ENCODE data around the gene DTX4.

DTX4 gene

DNA sequence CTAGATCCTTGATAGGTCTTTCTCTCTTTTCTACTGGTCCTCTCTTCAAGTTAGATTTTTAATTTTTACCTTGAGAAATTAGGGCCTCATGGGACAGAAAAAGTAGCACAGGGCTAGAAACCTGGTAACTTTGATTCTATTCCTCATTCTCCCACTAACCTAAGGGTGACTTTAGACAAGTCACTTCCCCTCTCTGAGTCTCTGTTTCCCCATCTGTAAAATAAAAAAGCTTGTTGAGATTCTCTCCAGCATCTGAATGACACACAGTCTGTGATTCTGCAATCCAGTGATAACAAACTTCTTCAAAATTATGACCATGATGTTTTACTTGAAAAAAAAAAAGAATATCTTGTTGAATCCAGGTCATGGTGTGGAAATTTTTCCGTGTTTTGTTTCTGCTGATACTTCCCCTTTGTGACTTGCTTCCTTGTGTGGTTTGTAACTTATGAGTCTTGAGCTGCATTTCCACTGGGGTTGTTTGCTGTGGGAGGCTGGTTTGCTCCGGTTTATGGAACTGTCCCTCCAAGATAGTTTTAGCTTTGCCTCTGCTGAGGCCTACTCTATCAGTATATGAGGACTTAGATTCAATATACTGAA is 50.6 kb downstream of the DTX4 start:
- ChIA-PET CTCF (interaction anchor here (0.6 to 0.8 kb wide), 3 partner anchors 12 to 822 kb away, joined by 3 read pairs; no protein-coding TSS in a partner anchor), POLR2A (no interaction called here)
- Histone ChIP-seq H3K27ac (ENCODE audit: extremely low read depth, low read depth, low read length) (no peak overlapping the region), H3K9me3 (ENCODE audit: control insufficient read depth, insufficient read depth, low read depth, low read length) (no peaks in the 10 kb centered on the region), H3K4me1 (ENCODE audit: control insufficient read depth, insufficient read depth, low read length) (no peaks in the 10 kb centered on the region), H3K36me3 (ENCODE audit: control insufficient read depth in 2 of 2, insufficient read depth in 1 of 2, low read length in 2 of 2) (no peaks in the 10 kb centered on the region), H3K4me3 (ENCODE audit: low read depth, low read length) (no peak overlapping the region)
- no peak for TF ChIP-seq ZNF660 (tag by site-specific recombination; IDR thresholded peaks at IDR 0.05)

DNA sequence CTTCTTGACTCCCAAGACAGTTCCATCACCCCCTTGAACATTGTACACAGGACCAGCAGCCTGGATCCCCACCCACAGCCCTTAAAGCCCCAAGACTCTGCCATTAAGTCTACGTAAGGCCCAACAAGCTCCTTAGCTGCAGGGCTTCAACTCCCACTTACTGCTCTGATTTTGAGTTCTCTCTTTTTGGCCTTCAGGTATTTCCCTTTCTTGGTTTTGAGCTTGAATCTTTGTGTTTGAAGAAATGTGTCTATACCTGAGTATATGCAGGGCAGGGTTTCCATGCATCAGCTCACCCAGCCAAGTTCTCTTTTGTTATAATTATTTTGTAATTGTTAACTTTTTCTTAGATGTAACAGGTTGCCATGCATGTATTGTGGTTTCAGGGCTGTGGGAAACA is 51.2 kb downstream of the DTX4 start:
- ChIA-PET POLR2A (no interaction called here), CTCF (interaction anchor here (1.5 kb wide), 1 partner anchor 37 kb away, joined by 3 read pairs; no protein-coding TSS in a partner anchor)
- H3K4me3 ChIP-seq (ENCODE audit: low read depth, low read length): no peak overlapping the region
- H3K36me3 ChIP-seq (ENCODE audit: control insufficient read depth in 2 of 2, insufficient read depth in 1 of 2, low read length in 2 of 2): no peaks in the 10 kb centered on the region
- no peaks in the 10 kb centered on the region for H3K9me3 ChIP-seq (ENCODE audit: control insufficient read depth, insufficient read depth, low read depth, low read length)
- H3K4me1 ChIP-seq (ENCODE audit: control insufficient read depth, insufficient read depth, low read length): no peaks in the 10 kb centered on the region
- TF ChIP-seq YY2 (tag by site-specific recombination; IDR thresholded peaks at IDR 0.05) (no peak), ZIC2 (tag by site-specific recombination; IDR thresholded peaks at IDR 0.05) (no peak), GFI1B (tag by site-specific recombination; IDR thresholded peaks at IDR 0.05) (no peak), IKZF3 (tag by site-specific recombination; IDR thresholded peaks at IDR 0.05) (no peak), SETDB1 (IDR thresholded peaks at IDR 0.05; ENCODE audit: insufficient read length, low read length) (no peak), ZNF2 (tag by site-specific recombination; IDR thresholded peaks at IDR 0.05) (no peak), ZNF37A (tag by site-specific recombination; IDR thresholded peaks at IDR 0.05) (no peak), ZNF747 (tag by site-specific recombination; IDR thresholded peaks at IDR 0.05) (no peak), ZNF138 (tag by site-specific recombination; IDR thresholded peaks at IDR 0.05; ENCODE audit: borderline replicate concordance) (no peak), ZNF248 (tag by site-specific recombination; IDR thresholded peaks at IDR 0.05) (no peak)
- TF ChIP-seq, protein P1, sequence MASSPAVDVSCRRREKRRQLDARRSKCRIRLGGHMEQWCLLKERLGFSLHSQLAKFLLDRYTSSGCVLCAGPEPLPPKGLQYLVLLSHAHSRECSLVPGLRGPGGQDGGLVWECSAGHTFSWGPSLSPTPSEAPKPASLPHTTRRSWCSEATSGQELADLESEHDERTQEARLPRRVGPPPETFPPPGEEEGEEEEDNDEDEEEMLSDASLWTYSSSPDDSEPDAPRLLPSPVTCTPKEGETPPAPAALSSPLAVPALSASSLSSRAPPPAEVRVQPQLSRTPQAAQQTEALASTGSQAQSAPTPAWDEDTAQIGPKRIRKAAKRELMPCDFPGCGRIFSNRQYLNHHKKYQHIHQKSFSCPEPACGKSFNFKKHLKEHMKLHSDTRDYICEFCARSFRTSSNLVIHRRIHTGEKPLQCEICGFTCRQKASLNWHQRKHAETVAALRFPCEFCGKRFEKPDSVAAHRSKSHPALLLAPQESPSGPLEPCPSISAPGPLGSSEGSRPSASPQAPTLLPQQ (tag by site-specific recombination; IDR thresholded peaks at IDR 0.05): no peak
- no peak overlapping the region for H3K27ac ChIP-seq (ENCODE audit: extremely low read depth, low read depth, low read length)

DNA sequence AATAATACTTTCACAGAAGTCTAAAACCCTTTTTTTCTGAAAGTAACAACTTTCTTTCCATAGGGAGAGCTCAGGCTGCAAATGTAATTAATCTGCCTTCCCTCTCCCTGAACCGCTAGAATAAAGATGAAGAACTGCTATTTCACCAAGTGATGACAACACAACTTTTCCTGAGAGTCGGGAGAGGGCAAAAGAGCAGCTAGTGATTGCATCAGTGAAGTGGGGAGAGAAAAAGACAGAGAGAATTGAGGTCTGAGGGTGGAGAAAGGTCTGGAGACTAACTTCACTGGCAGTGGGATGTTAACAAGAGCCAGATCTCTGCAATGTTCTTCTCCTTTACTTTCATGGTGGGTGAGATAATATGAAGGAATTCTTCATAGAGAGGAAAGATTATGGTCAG is 51.7 kb downstream of the DTX4 start:
- no peak overlapping the region for H3K27ac ChIP-seq (ENCODE audit: extremely low read depth, low read depth, low read length)
- CTCF ChIA-PET: interaction anchor here (1.4 to 1.5 kb wide), 2 partner anchors 13 to 37 kb away, joined by 3 read pairs; no protein-coding TSS in a partner anchor
- H3K4me3 ChIP-seq (ENCODE audit: low read depth, low read length): no peak overlapping the region
- no peaks in the 10 kb centered on the region for H3K4me1 ChIP-seq (ENCODE audit: control insufficient read depth, insufficient read depth, low read length)
- no peaks in the 10 kb centered on the region for H3K9me3 ChIP-seq (ENCODE audit: control insufficient read depth, insufficient read depth, low read depth, low read length)
- H3K36me3 ChIP-seq (ENCODE audit: control insufficient read depth in 2 of 2, insufficient read depth in 1 of 2, low read length in 2 of 2): no peaks in the 10 kb centered on the region
- POLR2A ChIA-PET: no interaction called here
- TF ChIP-seq, protein P2, sequence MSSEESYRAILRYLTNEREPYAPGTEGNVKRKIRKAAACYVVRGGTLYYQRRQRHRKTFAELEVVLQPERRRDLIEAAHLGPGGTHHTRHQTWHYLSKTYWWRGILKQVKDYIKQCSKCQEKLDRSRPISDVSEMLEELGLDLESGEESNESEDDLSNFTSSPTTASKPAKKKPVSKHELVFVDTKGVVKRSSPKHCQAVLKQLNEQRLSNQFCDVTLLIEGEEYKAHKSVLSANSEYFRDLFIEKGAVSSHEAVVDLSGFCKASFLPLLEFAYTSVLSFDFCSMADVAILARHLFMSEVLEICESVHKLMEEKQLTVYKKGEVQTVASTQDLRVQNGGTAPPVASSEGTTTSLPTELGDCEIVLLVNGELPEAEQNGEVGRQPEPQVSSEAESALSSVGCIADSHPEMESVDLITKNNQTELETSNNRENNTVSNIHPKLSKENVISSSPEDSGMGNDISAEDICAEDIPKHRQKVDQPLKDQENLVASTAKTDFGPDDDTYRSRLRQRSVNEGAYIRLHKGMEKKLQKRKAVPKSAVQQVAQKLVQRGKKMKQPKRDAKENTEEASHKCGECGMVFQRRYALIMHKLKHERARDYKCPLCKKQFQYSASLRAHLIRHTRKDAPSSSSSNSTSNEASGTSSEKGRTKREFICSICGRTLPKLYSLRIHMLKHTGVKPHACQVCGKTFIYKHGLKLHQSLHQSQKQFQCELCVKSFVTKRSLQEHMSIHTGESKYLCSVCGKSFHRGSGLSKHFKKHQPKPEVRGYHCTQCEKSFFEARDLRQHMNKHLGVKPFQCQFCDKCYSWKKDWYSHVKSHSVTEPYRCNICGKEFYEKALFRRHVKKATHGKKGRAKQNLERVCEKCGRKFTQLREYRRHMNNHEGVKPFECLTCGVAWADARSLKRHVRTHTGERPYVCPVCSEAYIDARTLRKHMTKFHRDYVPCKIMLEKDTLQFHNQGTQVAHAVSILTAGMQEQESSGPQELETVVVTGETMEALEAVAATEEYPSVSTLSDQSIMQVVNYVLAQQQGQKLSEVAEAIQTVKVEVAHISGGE (tag by site-specific recombination; conservative IDR thresholded peaks at IDR 0.05; ENCODE audit: low read depth): no peak
- TF ChIP-seq YY1 (tag by site-specific recombination; IDR thresholded peaks at IDR 0.05) (no peak), ZBTB17 (tag by site-specific recombination; IDR thresholded peaks at IDR 0.05) (no peak), ZNF121 (tag by site-specific recombination; IDR thresholded peaks at IDR 0.05) (no peak), ZNF48 (tag by site-specific recombination; IDR thresholded peaks at IDR 0.05) (no peak), ZNF404 (tag by site-specific recombination; IDR thresholded peaks at IDR 0.05) (no peak), PRDM4 (tag by site-specific recombination; IDR thresholded peaks at IDR 0.05) (no peak), ZNF394 (tag by site-specific recombination; IDR thresholded peaks at IDR 0.05; ENCODE audit: borderline replicate concordance) (no peak), ZNF785 (tag by site-specific recombination; IDR thresholded peaks at IDR 0.05) (no peak), OSR2 (tag by site-specific recombination; IDR thresholded peaks at IDR 0.05) (no peak), ZNF664 (tag by site-specific recombination; IDR thresholded peaks at IDR 0.05) (no peak), GLI2 (tag by site-specific recombination; IDR thresholded peaks at IDR 0.05; ENCODE audit: borderline replicate concordance, low read depth) (no peak)
- TF ChIP-seq, protein P1 (tag by site-specific recombination; IDR thresholded peaks at IDR 0.05): no peak

Data from HEK293 (cell line).